SH-SY5Y (cell line): Measurements from ENCODE around the gene ALDH3A1.

Source experiments
- GATA2 ChIP-seq: IDR thresholded peaks from 2 replicates; pipeline ENCODE4 v1.6.1; 2011; ENCODE audit warnings: mild to moderate bottlenecking, low read depth, low read length
- GATA3 ChIP-seq: IDR thresholded peaks from 2 replicates; pipeline ENCODE4 v1.6.1; 2011; ENCODE audit warnings: low read depth, mild to moderate bottlenecking, low read length, moderate library complexity

- TF ChIP-seq GATA2: no peak
- TF ChIP-seq GATA3: no peak
Measured at GRCh38 chr17:19720631-19721426, 27.3 kb downstream of the ALDH3A1 start.
